Left ventricle myocardium inferior (tissue), 1 donor: ENCODE data around the gene CFAP46. TPM values are rescaled to one million over a fixed set of nuclear protein-coding genes. Genes with fewer than 3 reads are reported as not detected.

Source experiments
- DNase-seq: peaks from one replicate; pipeline ENCODE4 v3.0.0-alpha.2; 2020
- H3K27ac ChIP-seq: fragments of 200-600 bp; replicated peaks from 2 replicates; pipeline ENCODE4 v1.8.0; 2021
- H3K27me3 ChIP-seq: fragments of 200-600 bp; 2 replicates; pipeline ENCODE4 v1.8.0; 2021; ENCODE audit warnings: low read depth
- H3K36me3 ChIP-seq: fragments of 200-600 bp; 2 replicates; pipeline ENCODE4 v1.8.0; 2021
- H3K4me1 ChIP-seq: fragments of 200-600 bp; 2 replicates; pipeline ENCODE4 v1.8.0; 2021
- H3K4me3 ChIP-seq: fragments of 200-600 bp; 2 replicates; pipeline ENCODE4 v1.8.0; 2021; ENCODE audit warnings: mild to moderate bottlenecking, moderate library complexity
- H3K9me3 ChIP-seq: fragments of 200-600 bp; replicated peaks from 2 replicates; pipeline ENCODE4 v1.8.0; 2021
- CTCF ChIP-seq: fragments of 200-600 bp; IDR thresholded peaks from 2 replicates; pipeline ENCODE4 v1.8.0; 2021; ENCODE audit warnings: antibody characterized with exemption, mild to moderate bottlenecking, borderline replicate concordance
- intact Hi-C: fragments of 100-400 bp; cut with micrococcal nuclease; formaldehyde crosslinking; loops from one replicate; pipeline ENCODE4 v1.11.0; 2022
- total RNA-seq: library from RNA; stranded (reverse); fragmentation: NEBNext Ultra II Directional; extraction: Animal tissue kit (Norgen Biotek cat#: 25700); gene quantifications from one replicate; pipeline ENCODE4 v1.2.1, GENCODE V29; 2021
- donor health status: DM: no; HTN: yes; CAD: no; lungs with severe emphysema.

Gene CFAP46
- total RNA-seq, 1 donor from 2014 or later: 0.99 TPM

GRCh38 chr10:132928261-132928660 lies 14.1 kb downstream of the CFAP46 start:
- no peak for DNase-seq
- no peak for TF ChIP-seq CTCF
- intact Hi-C loops: no loop called here

GRCh38 chr10:132927824-132928223 lies 14.5 kb downstream of the CFAP46 start:
- DNase-seq: peak; percentile 47
- no peaks in the 10 kb centered on the region for H3K27me3 ChIP-seq
- no peaks in the 10 kb centered on the region for H3K36me3 ChIP-seq
- no peak for TF ChIP-seq CTCF
- H3K4me1 ChIP-seq: no peaks in the 10 kb centered on the region
- no peak overlapping the region for H3K27ac ChIP-seq
- intact Hi-C loops: no loop called here
- H3K9me3 ChIP-seq: no peaks in the 10 kb centered on the region
- no peak overlapping the region for H3K4me3 ChIP-seq

More at GRCh38 chr10:132928261-132928660, 14.1 kb downstream of the CFAP46 start:
- Histone ChIP-seq H3K4me3 (no peak overlapping the region), H3K9me3 (no peaks in the 10 kb centered on the region), H3K4me1 (no peaks in the 10 kb centered on the region), H3K27me3 (no peaks in the 10 kb centered on the region), H3K36me3 (no peaks in the 10 kb centered on the region), H3K27ac (no peak overlapping the region)

- H3K4me1 ChIP-seq: no peaks in the 10 kb centered on the region
- no peak for TF ChIP-seq CTCF
- no peaks in the 10 kb centered on the region for H3K9me3 ChIP-seq
- intact Hi-C loops: no loop called here
- peaks cover 4% of the 10 kb centered on the region for H3K27me3 ChIP-seq
- no peaks in the 10 kb centered on the region for H3K36me3 ChIP-seq
- H3K27ac ChIP-seq: no peak overlapping the region
- no peak for DNase-seq
- no peak overlapping the region for H3K4me3 ChIP-seq
Measured at GRCh38 chr10:132926777-132927650, 15.4 kb downstream of the CFAP46 start.

- Histone ChIP-seq H3K4me3 (no peak overlapping the region), H3K36me3 (no peaks in the 10 kb centered on the region), H3K9me3 (no peaks in the 10 kb centered on the region), H3K27ac (no peak overlapping the region), H3K4me1 (no peaks in the 10 kb centered on the region), H3K27me3 (peaks cover 13% of the 10 kb centered on the region)
- intact Hi-C loops: no loop called here
- TF ChIP-seq CTCF: no peak
- DNase-seq: no peak
Measured at GRCh38 chr10:132926070-132926469, 16.3 kb downstream of the CFAP46 start.

- Histone ChIP-seq H3K36me3 (no peaks in the 10 kb centered on the region), H3K27me3 (peaks cover 17% of the 10 kb centered on the region), H3K27ac (no peak overlapping the region), H3K9me3 (no peaks in the 10 kb centered on the region), H3K4me3 (no peak overlapping the region), H3K4me1 (no peaks in the 10 kb centered on the region)
- TF ChIP-seq CTCF: no peak
- no peak for DNase-seq
- intact Hi-C loops: no loop called here
Measured at GRCh38 chr10:132925614-132926013, 16.8 kb downstream of the CFAP46 start.
